Heart left ventricle (tissue), 16 donors: ENCODE data around the gene ZNF582. TPM values are rescaled to one million over a fixed set of nuclear protein-coding genes. Genes with fewer than 3 reads are reported as not detected.

Source experiments
- ATAC-seq, 4 donors: fragments of 200-7000 bp; cut with Tn5 transposase; one replicate each; pipeline ENCODE4 v1.9.1; 2020 to 2022; ENCODE audit warnings: moderate library complexity in 4 of 4, mild to moderate bottlenecking in 3 of 4, moderate number of reproducible peaks in 1 of 4
- DNase-seq, 5 donors: peaks; one replicate each; pipeline ENCODE4 v3.0.0-alpha.2; 2020
- H3K27ac ChIP-seq, 12 donors: fragments of 200-600 bp; sonication (generic) in 4 of 12; one replicate each; pipeline versions ENCODE4 v1.5.0 to v1.8.0; 2016 to 2022; ENCODE audit warnings: mild to moderate bottlenecking in 2 of 12
- H3K27me3 ChIP-seq, 9 donors: fragments of 200-600 bp; sonication (generic) in 2 of 9; one replicate each; pipeline versions ENCODE4 v1.5.1 to v1.8.0; 2016 to 2022; ENCODE audit warnings: mild to moderate bottlenecking in 3 of 9
- H3K36me3 ChIP-seq, 9 donors: fragments of 200-600 bp; sonication (generic) in 2 of 9; one replicate each; pipeline versions ENCODE4 v1.5.0 to v1.8.0; 2018 to 2022; ENCODE audit warnings: mild to moderate bottlenecking in 2 of 9
- H3K4me1 ChIP-seq, 12 donors: fragments of 200-600 bp; sonication (generic) in 4 of 12; one replicate each; pipeline versions ENCODE4 v1.5.0 to v1.8.0; 2016 to 2022; ENCODE audit warnings: mild to moderate bottlenecking in 3 of 12
- H3K4me3 ChIP-seq, 12 donors: fragments of 200-600 bp; sonication (generic) in 4 of 12; one replicate each; pipeline versions ENCODE4 v1.5.0 to v1.8.0; 2017 to 2022; ENCODE audit warnings: mild to moderate bottlenecking in 9 of 12, moderate library complexity in 4 of 12
- H3K9me3 ChIP-seq, 12 donors: fragments of 200-600 bp; sonication (generic) in 4 of 12; one replicate each; pipeline versions ENCODE4 v1.5.0 to v1.8.0; 2016 to 2022; ENCODE audit warnings: mild to moderate bottlenecking in 1 of 12
- CTCF ChIP-seq, 12 donors: fragments of 200-600 bp; sonication (generic) in 4 of 12; IDR thresholded peaks; one replicate each; pipeline versions ENCODE4 v1.5.0 to v1.8.0; 2018 to 2022; ENCODE audit warnings: antibody characterized with exemption in 12 of 12, mild to moderate bottlenecking in 5 of 12
- POLR2A ChIP-seq, 2 donors: fragments of 450-650 bp; IDR thresholded peaks; one replicate each; pipeline ENCODE4 v1.6.1; 2017; ENCODE audit warnings: antibody characterized with exemption in 2 of 2, mild to moderate bottlenecking in 2 of 2, moderate library complexity in 2 of 2
- WGBS, 4 donors: extraction: QIAGEN DNeasy Blood & Tissue Kit in 2 of 4; methylation state at CpG; one replicate each; pipeline versions ENCODE4 v1.1.5 to v1.1.7; 2013 to 2018; 5-methylcytosine and 5-hydroxymethylcytosine counted together
- intact Hi-C, 10 donors: fragments of 100-400 bp; cut with DNase I; formaldehyde crosslinking; loops; one replicate each; pipeline versions ENCODE4 v1.11.1 to v1.14.2; 2022
- polyA plus RNA-seq, 2 donors: library from polyadenylated mRNA; stranded (reverse); fragments of 200-250 nt; gene quantifications; one replicate each; pipeline ENCODE4 v1.2.3, GENCODE V29; 2013
- total RNA-seq, 9 donors: library from RNA; depleted of rRNA in 2 of 9; stranded (reverse); fragments of >200 nt in 2 of 9; fragmentation: NEBNext Ultra II Directional in 3 of 9; extraction: Animal tissue kit (Norgen Biotek cat#: 25700) in 3 of 9; gene quantifications; one replicate each; pipeline versions ENCODE4 v1.1.0 to v1.2.4, GENCODE V29; 2016 to 2023
- donor health status: ischemic (EF 13 %, LVEDD 7.1; RV severe dilation, severe dysfunction).
- donor health status: healthy with polysubstance abuse.
- donor health status: DM: no; HTN: yes; CAD: no.
- donor health status: DM: no; HTN: no; CAD: no.
- donor health status: ischemic (EF 25% LVEDD 6.9; RV normal size, moderate dysfunction).
- donor health status: ischemic (EF 25% LVEDD 5.7; RV mildly dilated, moderate dysfunction).
- donor health status: healthy.
- donor health status: DM: yes; HTN: yes; CAD: no.
- donor health status: ischemic (EF 35%, LVEDD 5.7; RV mildly dilated, moderate dysfunction).
- donor health status: nonischemic (EF 11% LVEDD 7.7; RV severe dilation, severe dysfunction).
- donor health status: DM: yes; HTN: yes; CAD: no.
- donor health status: PGD.
- donor health status: ischemic (EF 29% LVEDD 5.4; RV normal size, mild dysfunction).
- donor health status: nonischemic (EF 23%, LVEDD 6.1; RV moderate dilation, normal function).

Gene ZNF582
- total and polyA plus RNA-seq, 11 donors, result 3.5 to 7.2 (median 5.0) TPM

- Histone ChIP-seq H3K4me3 (no peak overlapping the region), H3K27ac (no peak overlapping the region), H3K36me3 (peaks cover 5 to 57% (median 43%) of the 10 kb centered on the region in 9 donors), H3K4me1 (peaks cover 0 to 24% (median 20%) of the 10 kb centered on the region in 12 donors), H3K9me3 (peaks cover 0 to 32% (median 0%) of the 10 kb centered on the region in 12 donors), H3K27me3 (no peaks in the 10 kb centered on the region)
- WGBS, 4 donors, result 98 to 100% (median 98%) methylated on average over 3 of the region's 3 CpGs
- DNase-seq (no peak), ATAC-seq (no peak)
- intact Hi-C loops, result loop anchor here in 2 of 10 donors (2.0 to 5.0 kb wide), 2 partner anchors 53 to 55 kb away; partner anchors contain the start of gene ZSCAN5A (in 1 of the 2)
- TF ChIP-seq CTCF (IDR thresholded peaks at IDR 0.05) (no peak), POLR2A (IDR thresholded peaks at IDR 0.05) (no peak)
These were observed 23.3 kb downstream of the ZNF582 start for GRCh38 chr19:56369886-56370676.

GRCh38 chr19:56367829-56368711 is 25.3 kb downstream of the ZNF582 start:
- ATAC-seq, result peak; percentile 98 to 100 (median 100)
- Histone ChIP-seq H3K4me1 (peaks cover 0 to 24% (median 20%) of the 10 kb centered on the region in 12 donors), H3K27ac (peak overlapping the region; percentile 18 to 96 (median 90)), H3K27me3 (no peaks in the 10 kb centered on the region), H3K9me3 (peaks cover 0 to 32% (median 14%) of the 10 kb centered on the region in 12 donors), H3K36me3 (peaks cover 0 to 37% (median 23%) of the 10 kb centered on the region in 9 donors), H3K4me3 (peak overlapping the region; percentile 49 to 97 (median 74))
- WGBS, 4 donors, result 5 to 8% (median 5%) methylated on average over 43 to 65 of the region's 65 CpGs
- peak; percentile 93 to 98 (median 97) for DNase-seq
- intact Hi-C loops, result loop anchor here in 3 of 10 donors (1.0 to 5.0 kb wide), 3 partner anchors 25 to 53 kb away; partner anchors contain the start of genes ZNF582 (in 1 of the 3) and ZSCAN5A (in 1 of the 3)
- peak in 2 of 12 donors; percentile 6 to 18 for TF ChIP-seq CTCF (IDR thresholded peaks at IDR 0.05)
- TF ChIP-seq POLR2A (IDR thresholded peaks at IDR 0.05), result peak in 1 of 2 donors; percentile 75

GRCh38 chr19:56360841-56361240 is 32.5 kb downstream of the ZNF582 start:
- Histone ChIP-seq H3K36me3 (peaks cover 0 to 17% (median 0%) of the 10 kb centered on the region in 9 donors), H3K4me3 (no peak overlapping the region), H3K9me3 (peaks cover 0 to 66% (median 27%) of the 10 kb centered on the region in 12 donors), H3K27ac (no peak overlapping the region), H3K4me1 (no peaks in the 10 kb centered on the region), H3K27me3 (no peaks in the 10 kb centered on the region)
- ATAC-seq (no peak), DNase-seq (no peak)
- intact Hi-C loops, result no loop called here
- TF ChIP-seq POLR2A (IDR thresholded peaks at IDR 0.05), result no peak
- no peak for TF ChIP-seq CTCF (IDR thresholded peaks at IDR 0.05)
- 94 to 96% (median 96%) methylated on average over 2 of the region's 2 CpGs for WGBS, 4 donors
